Right atrium auricular region (tissue), 2 donors: ENCODE results near the gene DNMT3L. TPM values are rescaled to one million over a fixed set of nuclear protein-coding genes. Genes with fewer than 3 reads are reported as not detected.
"Not testable (repeated sequence)": the region's sequence is repeated elsewhere in the genome, so short reads cannot be mapped to it uniquely, and the experiment has no call there.

Experiments used
- DNase-seq: peaks from one replicate; pipeline ENCODE4 v3.0.0-alpha.2; 2019; ENCODE audit warnings: low spot score
- H3K27ac ChIP-seq, 2 donors: fragments of 200-600 bp; sonication (generic); 1 replicate in 1 of 2; 2 replicates in 1 of 2; pipeline ENCODE4 v1.5.1; 2016 to 2019
- H3K27me3 ChIP-seq, 2 donors: fragments of 200-600 bp; sonication (generic); one replicate each; pipeline versions ENCODE4 v1.5.1 to v1.6.0; 2017 to 2019
- H3K36me3 ChIP-seq: fragments of 200-600 bp; sonication (generic); one replicate; pipeline ENCODE4 v1.5.1; 2016
- H3K4me1 ChIP-seq, 2 donors: fragments of 200-600 bp; sonication (generic); one replicate each; pipeline versions ENCODE4 v1.5.1 to v1.6.0; 2017 to 2019
- H3K4me3 ChIP-seq, 2 donors: fragments of 200-600 bp; sonication (generic); 1 replicate in 1 of 2; 2 replicates in 1 of 2; pipeline ENCODE4 v1.5.1; 2017 to 2019; ENCODE audit warnings: mild to moderate bottlenecking in 1 of 2, moderate library complexity in 1 of 2
- H3K9me3 ChIP-seq, 2 donors: fragments of 200-600 bp; sonication (generic); one replicate each; pipeline ENCODE4 v1.5.1; 2019
- total RNA-seq, 2 donors: library from RNA; depleted of rRNA; stranded (reverse); fragments of >200 nt; gene quantifications; one replicate each; pipeline ENCODE4 v1.1.0, GENCODE V29; 2016
- TF ChIP-seq, protein P1 (sequence below), 2 donors: fragments of 200-600 bp; sonication (generic); IDR thresholded peaks; one replicate each; pipeline ENCODE4 v1.5.1; 2019; ENCODE audit warnings: antibody characterized with exemption in 2 of 2

Gene DNMT3L
- total RNA-seq, 2 donors from 2014 or later = not detected

GRCh38 chr21:44283948-44284347 lies 22.3 kb upstream of the DNMT3L start:
- Histone ChIP-seq H3K27me3 (no peaks in the 10 kb centered on the region), H3K36me3 (no peaks in the 10 kb centered on the region), H3K27ac (no peak overlapping the region), H3K9me3 (no peaks in the 10 kb centered on the region), H3K4me1 (peaks cover 0 to 9% of the 10 kb centered on the region in 2 donors), H3K4me3 (no peak overlapping the region)
- TF ChIP-seq, protein P1, sequence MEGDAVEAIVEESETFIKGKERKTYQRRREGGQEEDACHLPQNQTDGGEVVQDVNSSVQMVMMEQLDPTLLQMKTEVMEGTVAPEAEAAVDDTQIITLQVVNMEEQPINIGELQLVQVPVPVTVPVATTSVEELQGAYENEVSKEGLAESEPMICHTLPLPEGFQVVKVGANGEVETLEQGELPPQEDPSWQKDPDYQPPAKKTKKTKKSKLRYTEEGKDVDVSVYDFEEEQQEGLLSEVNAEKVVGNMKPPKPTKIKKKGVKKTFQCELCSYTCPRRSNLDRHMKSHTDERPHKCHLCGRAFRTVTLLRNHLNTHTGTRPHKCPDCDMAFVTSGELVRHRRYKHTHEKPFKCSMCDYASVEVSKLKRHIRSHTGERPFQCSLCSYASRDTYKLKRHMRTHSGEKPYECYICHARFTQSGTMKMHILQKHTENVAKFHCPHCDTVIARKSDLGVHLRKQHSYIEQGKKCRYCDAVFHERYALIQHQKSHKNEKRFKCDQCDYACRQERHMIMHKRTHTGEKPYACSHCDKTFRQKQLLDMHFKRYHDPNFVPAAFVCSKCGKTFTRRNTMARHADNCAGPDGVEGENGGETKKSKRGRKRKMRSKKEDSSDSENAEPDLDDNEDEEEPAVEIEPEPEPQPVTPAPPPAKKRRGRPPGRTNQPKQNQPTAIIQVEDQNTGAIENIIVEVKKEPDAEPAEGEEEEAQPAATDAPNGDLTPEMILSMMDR (IDR thresholded peaks at IDR 0.05) = no peak
- DNase-seq = no peak

GRCh38 chr21:44283211-44283785 lies 21.6 kb upstream of the DNMT3L start:
- not testable (repeated sequence) for H3K27me3 ChIP-seq, H3K9me3 ChIP-seq, DNase-seq, H3K27ac ChIP-seq, H3K4me1 ChIP-seq, H3K36me3 ChIP-seq, H3K4me3 ChIP-seq

GRCh38 chr21:44282370-44282769 lies 20.7 kb upstream of the DNMT3L start:
- Histone ChIP-seq H3K27ac (no peak overlapping the region), H3K27me3 (no peaks in the 10 kb centered on the region), H3K4me1 (peaks cover 0 to 9% of the 10 kb centered on the region in 2 donors), H3K36me3 (no peaks in the 10 kb centered on the region), H3K4me3 (no peak overlapping the region), H3K9me3 (no peaks in the 10 kb centered on the region)
- TF ChIP-seq, protein P1 (IDR thresholded peaks at IDR 0.05) = no peak
- no peak for DNase-seq

GRCh38 chr21:44281801-44282200 lies 20.1 kb upstream of the DNMT3L start:
- Histone ChIP-seq H3K27me3 (no peaks in the 10 kb centered on the region), H3K4me1 (peaks cover 0 to 9% of the 10 kb centered on the region in 2 donors), H3K9me3 (no peaks in the 10 kb centered on the region), H3K27ac (no peak overlapping the region), H3K4me3 (no peak overlapping the region), H3K36me3 (no peaks in the 10 kb centered on the region)
- TF ChIP-seq, protein P1 (IDR thresholded peaks at IDR 0.05) = no peak
- DNase-seq = no peak

- H3K9me3 ChIP-seq = no peaks in the 10 kb centered on the region
- DNase-seq = no peak
- H3K27ac ChIP-seq = no peak overlapping the region
- H3K27me3 ChIP-seq = no peaks in the 10 kb centered on the region
- H3K4me3 ChIP-seq = no peak overlapping the region
- no peaks in the 10 kb centered on the region for H3K36me3 ChIP-seq
- TF ChIP-seq, protein P1 (IDR thresholded peaks at IDR 0.05) = no peak
- no peaks in the 10 kb centered on the region for H3K4me1 ChIP-seq
These were observed 17.9 kb upstream of the DNMT3L start for GRCh38 chr21:44279354-44280260.

GRCh38 chr21:44275041-44275440 lies 13.3 kb upstream of the DNMT3L start:
- H3K4me3 ChIP-seq = no peak overlapping the region
- H3K27ac ChIP-seq = no peak overlapping the region
- TF ChIP-seq, protein P1 (IDR thresholded peaks at IDR 0.05) = no peak
- H3K9me3 ChIP-seq = no peaks in the 10 kb centered on the region
- H3K4me1 ChIP-seq = no peaks in the 10 kb centered on the region
- no peaks in the 10 kb centered on the region for H3K36me3 ChIP-seq
- no peaks in the 10 kb centered on the region for H3K27me3 ChIP-seq
- no peak for DNase-seq
